Ovary (tissue), 9 donors: Measurements from ENCODE around the gene CPNE4. TPM values are rescaled to one million over a fixed set of nuclear protein-coding genes. Genes with fewer than 3 reads are reported as not detected.

Experiments
- DNase-seq, 5 donors: peaks; one replicate each; pipeline ENCODE4 v3.0.0-alpha.2; 2019 to 2020
- H3K27ac ChIP-seq, 2 donors: fragments of 200-600 bp; one replicate each; pipeline versions ENCODE4 v1.5.1 to v1.8.0; 2019 to 2022
- H3K27me3 ChIP-seq: fragments of 200-600 bp; one replicate; pipeline ENCODE4 v1.8.0; 2022
- H3K36me3 ChIP-seq: fragments of 200-600 bp; sonication (generic); one replicate; pipeline ENCODE4 v1.5.1; 2019
- H3K4me1 ChIP-seq: one replicate; pipeline ENCODE4 v1.8.1; 2013; ENCODE audit warnings: mild to moderate bottlenecking, moderate library complexity; ENCODE audit not compliant: insufficient read depth
- H3K4me3 ChIP-seq: fragments of 200-600 bp; sonication (generic); one replicate; pipeline ENCODE4 v1.5.1; 2017
- H3K9me3 ChIP-seq, 2 donors: fragments of 200-600 bp in 1 of 2; sonication (generic) in 1 of 2; one replicate each; pipeline versions ENCODE4 v1.5.1 to v1.8.1; 2013 to 2019; ENCODE audit warnings: mild to moderate bottlenecking in 1 of 2, moderate library complexity in 1 of 2
- EP300 ChIP-seq: sonication (generic); formaldehyde crosslinking; IDR thresholded peaks from one replicate; pipeline ENCODE4 v1.6.1; 2017; ENCODE audit warnings: antibody characterized with exemption
- POLR2A ChIP-seq: fragments of 450-650 bp; IDR thresholded peaks from one replicate; pipeline ENCODE4 v1.6.1; 2017; ENCODE audit warnings: antibody characterized with exemption, mild to moderate bottlenecking, moderate library complexity
- WGBS, 3 donors: extraction: QIAGEN DNeasy Blood & Tissue Kit in 1 of 3; methylation state at CpG; one replicate each; pipeline versions ENCODE4 v1.1.5 to v1.1.7; 2013 to 2017; 5-methylcytosine and 5-hydroxymethylcytosine counted together
- intact Hi-C, 4 donors: fragments of 100-400 bp; cut with DNase I; formaldehyde crosslinking; loops; one replicate each; pipeline versions ENCODE4 v1.11.0 to v1.15.1; 2022 to 2023
- polyA plus RNA-seq, 2 donors: library from polyadenylated mRNA; stranded (reverse); fragments of 200-250 nt in 1 of 2; fragments of 350-450 nt in 1 of 2; fragmentation: Illumina TruSeq in 1 of 2; extraction: RNeasy Lipid Tissue Mini Kit (QIAGEN cat#74804) in 1 of 2; gene quantifications; one replicate each; pipeline ENCODE4 v1.2.3, GENCODE V29; 2013 to 2014
- total RNA-seq, 7 donors: library from RNA; depleted of rRNA in 2 of 7; stranded (reverse); fragments of >200 nt in 2 of 7; fragmentation: NEBNext Ultra II Directional in 3 of 7; extraction: Animal tissue kit (Norgen Biotek cat#: 25700) in 3 of 7; gene quantifications; one replicate each; pipeline versions ENCODE4 v1.1.0 to v1.2.4, GENCODE V29; 2016 to 2023
- TF ChIP-seq, protein P1 (sequence below), 3 donors: fragments of 450-650 bp in 2 of 3; fragments of 200-600 bp in 1 of 3; IDR thresholded peaks; one replicate each; pipeline versions ENCODE4 v1.5.1 to v1.8.0; 2016 to 2022; ENCODE audit warnings: antibody characterized with exemption in 3 of 3, mild to moderate bottlenecking in 1 of 3
- donor health status: DM: no; HTN: no; CAD: no; lungs with moderate emphysema.
- donor health status: DM: no; HTN: no; CAD: no.
- donor health status: Bipolar disorder and iron deficiency.
- donor health status: DM: yes; HTN: yes; CAD: no.
- donor health status: DM: no; HTN: no; CAD: no.
- donor health status: DM: yes; HTN: yes; CAD: no.

CPNE4 gene
- total and polyA plus RNA-seq, 9 donors = 0.11 to 0.27 (median 0.13) TPM; not detected in 6

DNA sequence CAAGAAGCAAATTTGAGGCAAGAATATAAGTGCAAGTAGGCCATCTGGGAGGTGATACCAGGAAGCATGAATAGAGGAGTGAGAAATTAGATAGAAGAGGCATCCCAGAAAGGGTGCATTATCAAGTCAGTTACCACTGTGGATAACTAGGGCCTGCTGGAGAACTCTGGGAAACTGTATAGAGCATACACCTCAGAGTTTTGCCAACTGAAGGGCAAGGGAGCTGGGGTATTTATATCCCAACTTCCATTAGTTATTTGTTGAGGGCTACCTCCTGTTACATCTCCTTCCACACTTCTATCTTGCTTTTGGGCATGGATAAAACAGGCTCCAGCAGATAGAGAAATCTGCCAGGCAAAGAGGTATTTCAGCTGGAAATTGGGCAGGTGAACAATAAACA lies 448.5 kb downstream of the CPNE4 start:
- no peak overlapping the region for H3K4me3 ChIP-seq
- no peaks in the 10 kb centered on the region for H3K9me3 ChIP-seq
- H3K4me1 ChIP-seq = no peaks in the 10 kb centered on the region
- intact Hi-C loops = no loop called here
- no peak overlapping the region for H3K27ac ChIP-seq
- no peaks in the 10 kb centered on the region for H3K36me3 ChIP-seq
- TF ChIP-seq, protein P1, sequence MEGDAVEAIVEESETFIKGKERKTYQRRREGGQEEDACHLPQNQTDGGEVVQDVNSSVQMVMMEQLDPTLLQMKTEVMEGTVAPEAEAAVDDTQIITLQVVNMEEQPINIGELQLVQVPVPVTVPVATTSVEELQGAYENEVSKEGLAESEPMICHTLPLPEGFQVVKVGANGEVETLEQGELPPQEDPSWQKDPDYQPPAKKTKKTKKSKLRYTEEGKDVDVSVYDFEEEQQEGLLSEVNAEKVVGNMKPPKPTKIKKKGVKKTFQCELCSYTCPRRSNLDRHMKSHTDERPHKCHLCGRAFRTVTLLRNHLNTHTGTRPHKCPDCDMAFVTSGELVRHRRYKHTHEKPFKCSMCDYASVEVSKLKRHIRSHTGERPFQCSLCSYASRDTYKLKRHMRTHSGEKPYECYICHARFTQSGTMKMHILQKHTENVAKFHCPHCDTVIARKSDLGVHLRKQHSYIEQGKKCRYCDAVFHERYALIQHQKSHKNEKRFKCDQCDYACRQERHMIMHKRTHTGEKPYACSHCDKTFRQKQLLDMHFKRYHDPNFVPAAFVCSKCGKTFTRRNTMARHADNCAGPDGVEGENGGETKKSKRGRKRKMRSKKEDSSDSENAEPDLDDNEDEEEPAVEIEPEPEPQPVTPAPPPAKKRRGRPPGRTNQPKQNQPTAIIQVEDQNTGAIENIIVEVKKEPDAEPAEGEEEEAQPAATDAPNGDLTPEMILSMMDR (IDR thresholded peaks at IDR 0.05) = no peak
- no peak for TF ChIP-seq POLR2A
- no peak for TF ChIP-seq EP300
- no peak for DNase-seq
- H3K27me3 ChIP-seq = no peaks in the 10 kb centered on the region

DNA sequence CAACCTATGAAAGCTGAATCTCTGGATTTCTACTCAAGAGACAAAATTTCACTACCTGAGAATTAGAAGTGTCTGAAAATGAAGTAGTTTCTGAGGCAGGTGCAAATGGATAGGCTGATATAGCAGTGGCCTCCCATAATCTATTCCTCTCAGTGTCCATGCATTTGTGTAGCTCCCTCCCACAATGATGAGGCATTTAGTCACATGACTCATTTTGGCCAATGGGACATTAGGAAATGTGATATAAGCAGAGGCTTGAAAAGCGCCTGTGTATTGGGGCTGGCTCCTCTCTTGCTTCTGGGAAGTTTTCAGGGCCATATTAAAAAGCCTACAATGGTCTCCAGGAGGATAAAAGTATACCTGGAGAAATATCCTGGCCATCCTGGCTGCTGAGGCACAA lies 452.4 kb downstream of the CPNE4 start:
- no peak for DNase-seq
- no peak overlapping the region for H3K27ac ChIP-seq
- intact Hi-C loops = no loop called here
- WGBS, 3 donors = 90 to 95% (median 93%) methylated on average over 1 of the region's 1 CpG
- H3K36me3 ChIP-seq = no peaks in the 10 kb centered on the region
- H3K4me3 ChIP-seq = no peak overlapping the region
- H3K27me3 ChIP-seq = no peaks in the 10 kb centered on the region
- no peaks in the 10 kb centered on the region for H3K4me1 ChIP-seq
- H3K9me3 ChIP-seq = no peaks in the 10 kb centered on the region
- TF ChIP-seq POLR2A = no peak
- TF ChIP-seq EP300 = no peak
- TF ChIP-seq, protein P1 (IDR thresholded peaks at IDR 0.05) = no peak

DNA sequence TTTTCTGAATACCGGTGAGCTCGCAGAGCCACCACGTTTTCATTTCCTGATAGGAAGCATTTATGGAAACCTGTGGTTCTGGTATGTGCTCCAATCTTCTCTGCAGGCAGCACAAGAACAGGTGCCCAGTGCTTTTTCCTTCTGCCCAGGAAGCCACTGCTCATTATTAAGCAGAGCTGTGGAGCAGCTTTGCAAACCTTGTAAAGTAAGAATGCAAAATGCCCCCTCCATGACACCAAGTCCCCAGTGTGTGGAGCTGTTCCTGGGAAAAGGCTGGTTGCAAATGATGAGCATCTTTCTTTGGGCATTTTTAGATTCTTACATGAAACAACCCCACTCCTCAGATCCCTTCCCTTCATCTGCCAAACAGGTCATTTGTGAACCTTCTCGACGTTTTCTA lies 466.4 kb downstream of the CPNE4 start:
- 63 to 74% (median 72%) methylated on average over 5 of the region's 5 CpGs for WGBS, 3 donors
- no peaks in the 10 kb centered on the region for H3K4me1 ChIP-seq
- intact Hi-C loops = no loop called here
- no peaks in the 10 kb centered on the region for H3K36me3 ChIP-seq
- no peak overlapping the region for H3K4me3 ChIP-seq
- TF ChIP-seq POLR2A (no peak), EP300 (no peak)
- TF ChIP-seq, protein P1 (IDR thresholded peaks at IDR 0.05) = no peak
- no peak for DNase-seq
- H3K27ac ChIP-seq = no peak overlapping the region
- no peaks in the 10 kb centered on the region for H3K9me3 ChIP-seq
- H3K27me3 ChIP-seq = no peaks in the 10 kb centered on the region

DNA sequence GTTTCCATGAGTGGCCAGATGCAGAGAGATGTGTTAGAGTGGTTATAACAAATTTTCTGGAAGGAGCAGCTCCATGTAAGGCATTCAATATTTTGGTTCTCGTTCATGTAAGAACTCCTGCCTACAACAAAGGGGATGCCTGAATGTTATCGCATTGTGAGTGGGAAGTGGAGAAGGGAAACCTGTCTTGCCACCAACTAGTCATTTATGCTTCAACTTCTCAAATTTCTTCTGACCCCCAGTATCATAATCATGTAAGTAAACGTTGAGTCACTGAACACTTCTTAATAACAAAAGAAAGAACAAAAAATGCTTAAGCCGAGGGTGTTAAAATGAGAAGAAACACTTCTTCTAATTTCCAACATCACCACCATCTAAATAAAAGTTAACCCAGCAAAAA lies 470.0 kb downstream of the CPNE4 start:
- Histone ChIP-seq H3K36me3 (no peaks in the 10 kb centered on the region), H3K9me3 (no peaks in the 10 kb centered on the region), H3K4me1 (no peaks in the 10 kb centered on the region), H3K4me3 (no peak overlapping the region), H3K27me3 (no peaks in the 10 kb centered on the region), H3K27ac (no peak overlapping the region)
- intact Hi-C loops = no loop called here
- TF ChIP-seq, protein P1 (IDR thresholded peaks at IDR 0.05) = no peak
- TF ChIP-seq EP300 (no peak), POLR2A (no peak)
- no peak for DNase-seq
- 70 to 83% (median 70%) methylated on average over 4 of the region's 4 CpGs for WGBS, 3 donors

DNA sequence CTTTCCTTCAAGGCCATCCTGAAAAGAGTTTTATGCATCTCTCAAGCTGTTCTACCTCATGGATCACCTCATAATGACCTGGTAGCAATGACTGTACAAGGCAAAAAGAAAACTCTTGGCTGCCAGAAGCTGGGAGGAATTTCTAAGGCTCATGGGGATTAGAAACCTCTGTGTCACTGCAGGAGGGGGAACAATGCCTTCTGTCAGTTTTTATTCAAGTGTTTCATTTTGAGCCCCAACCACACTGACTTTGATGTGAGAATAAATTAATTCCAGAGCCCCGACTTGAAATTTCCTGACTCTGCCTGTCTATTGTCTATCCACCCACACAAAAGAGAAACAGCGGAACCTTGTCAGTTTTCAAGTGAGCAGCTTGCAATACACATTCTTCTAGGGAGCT lies 473.3 kb downstream of the CPNE4 start:
- no peak overlapping the region for H3K4me3 ChIP-seq
- intact Hi-C loops = no loop called here
- no peaks in the 10 kb centered on the region for H3K4me1 ChIP-seq
- no peak for DNase-seq
- H3K9me3 ChIP-seq = no peaks in the 10 kb centered on the region
- H3K36me3 ChIP-seq = no peaks in the 10 kb centered on the region
- no peaks in the 10 kb centered on the region for H3K27me3 ChIP-seq
- 9 to 21% (median 18%) methylated on average over 2 of the region's 2 CpGs for WGBS, 3 donors
- no peak for TF ChIP-seq POLR2A
- TF ChIP-seq, protein P1 (IDR thresholded peaks at IDR 0.05) = no peak
- no peak for TF ChIP-seq EP300
- no peak overlapping the region for H3K27ac ChIP-seq
